Right lobe of liver (tissue), 4 donors: ENCODE results near the gene MYO10.

Source experiments
- POLR2A ChIP-seq: fragments of 450-650 bp; IDR thresholded peaks from one replicate; pipeline ENCODE4 v1.6.1; 2017; ENCODE audit warnings: antibody characterized with exemption, mild to moderate bottlenecking
- TF ChIP-seq, protein P1 (sequence below), 4 donors: fragments of 200-600 bp in 3 of 4; fragments of 450-650 bp in 1 of 4; IDR thresholded peaks; one replicate each; pipeline versions ENCODE4 v1.5.1 to v1.8.0; 2016 to 2022; ENCODE audit warnings: antibody characterized with exemption in 4 of 4, mild to moderate bottlenecking in 2 of 4
- donor health status: DM: no; HTN: no; CAD: no.
- donor health status: DM: no; HTN: no; CAD: no.
- donor health status: DM: no; HTN: yes; CAD: no.

DNA sequence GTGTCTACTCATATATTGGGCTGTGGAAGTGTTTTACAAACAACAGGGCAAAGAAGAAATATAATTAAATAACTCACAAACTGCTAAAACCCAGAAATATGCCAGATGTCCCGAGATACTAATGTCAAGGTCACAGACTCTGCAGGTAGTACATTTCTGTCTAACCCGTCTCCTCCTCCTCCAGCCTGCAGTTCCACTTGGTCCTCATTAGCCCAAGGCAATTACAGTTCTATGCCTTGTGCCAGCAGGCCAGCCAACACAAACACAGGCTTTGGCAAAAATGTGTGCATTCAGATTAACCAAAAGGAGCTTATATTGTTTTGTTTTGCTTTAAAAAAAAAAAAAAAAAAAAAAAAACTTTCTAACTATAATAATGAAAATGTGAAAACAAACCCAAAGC lies 148.8 kb downstream of the MYO10 start:
- TF ChIP-seq POLR2A, result no peak
- TF ChIP-seq, protein P1, sequence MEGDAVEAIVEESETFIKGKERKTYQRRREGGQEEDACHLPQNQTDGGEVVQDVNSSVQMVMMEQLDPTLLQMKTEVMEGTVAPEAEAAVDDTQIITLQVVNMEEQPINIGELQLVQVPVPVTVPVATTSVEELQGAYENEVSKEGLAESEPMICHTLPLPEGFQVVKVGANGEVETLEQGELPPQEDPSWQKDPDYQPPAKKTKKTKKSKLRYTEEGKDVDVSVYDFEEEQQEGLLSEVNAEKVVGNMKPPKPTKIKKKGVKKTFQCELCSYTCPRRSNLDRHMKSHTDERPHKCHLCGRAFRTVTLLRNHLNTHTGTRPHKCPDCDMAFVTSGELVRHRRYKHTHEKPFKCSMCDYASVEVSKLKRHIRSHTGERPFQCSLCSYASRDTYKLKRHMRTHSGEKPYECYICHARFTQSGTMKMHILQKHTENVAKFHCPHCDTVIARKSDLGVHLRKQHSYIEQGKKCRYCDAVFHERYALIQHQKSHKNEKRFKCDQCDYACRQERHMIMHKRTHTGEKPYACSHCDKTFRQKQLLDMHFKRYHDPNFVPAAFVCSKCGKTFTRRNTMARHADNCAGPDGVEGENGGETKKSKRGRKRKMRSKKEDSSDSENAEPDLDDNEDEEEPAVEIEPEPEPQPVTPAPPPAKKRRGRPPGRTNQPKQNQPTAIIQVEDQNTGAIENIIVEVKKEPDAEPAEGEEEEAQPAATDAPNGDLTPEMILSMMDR (IDR thresholded peaks at IDR 0.05), result no peak
